NCI-H226 (cell line): Measurements from ENCODE around the gene NRXN3.

Experiments used
- DNase-seq: peaks from one replicate; pipeline ENCODE4 v3.0.0-alpha.2; 2015

NRXN3 gene

DNA sequence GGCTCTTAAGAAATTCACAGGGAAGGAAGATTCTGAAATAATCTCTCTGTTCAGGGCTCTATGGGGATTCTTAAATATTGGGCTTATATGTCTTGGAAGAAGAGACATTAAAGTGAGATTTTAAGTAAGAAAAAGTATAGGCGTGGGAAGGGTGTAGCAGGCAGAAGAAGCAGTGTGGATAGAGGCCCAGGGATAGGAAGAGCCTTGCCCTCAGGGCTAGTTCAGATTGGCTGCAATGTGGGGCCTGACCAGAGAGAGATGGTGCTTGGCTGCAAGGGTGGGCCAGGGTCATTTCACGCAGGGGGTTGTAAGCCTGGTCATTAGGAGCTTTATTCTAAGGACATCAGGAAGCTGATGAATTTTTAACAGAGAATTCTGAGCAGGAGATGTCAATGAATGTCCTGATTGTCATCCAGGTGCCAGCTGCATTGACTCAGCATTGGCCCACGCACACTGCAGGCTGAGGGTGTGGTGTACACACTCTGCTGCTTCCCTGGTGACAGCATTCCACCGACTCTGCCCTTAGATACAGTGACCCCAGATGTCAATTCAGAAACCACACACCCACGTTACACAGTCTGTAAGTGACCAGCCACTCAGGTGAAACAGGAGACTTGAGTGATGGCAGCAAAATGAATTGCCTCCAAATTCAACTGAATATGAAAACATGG, 582.5 kb downstream of the NRXN3 start:
- DNase-seq: no peak

DNA sequence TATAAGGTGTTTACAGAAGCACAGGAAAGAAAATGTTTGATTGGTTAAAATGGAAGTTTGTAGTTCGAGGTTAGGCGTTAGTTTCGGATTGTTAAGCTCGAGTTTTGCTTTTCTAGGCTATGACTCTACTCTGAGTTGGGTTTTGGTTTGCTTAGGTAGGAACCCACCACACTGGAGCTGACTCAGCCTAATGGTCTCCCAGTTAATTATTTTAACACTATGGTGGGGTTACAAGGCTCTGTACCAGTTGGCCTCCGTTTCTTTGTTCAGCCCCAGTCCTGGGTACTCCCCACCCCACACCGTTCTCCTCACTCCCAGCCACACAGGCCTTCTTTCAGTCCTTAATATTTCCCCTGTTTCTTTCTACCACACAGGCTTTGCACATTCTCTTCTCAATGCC, 583.9 kb downstream of the NRXN3 start:
- DNase-seq: no peak

DNA sequence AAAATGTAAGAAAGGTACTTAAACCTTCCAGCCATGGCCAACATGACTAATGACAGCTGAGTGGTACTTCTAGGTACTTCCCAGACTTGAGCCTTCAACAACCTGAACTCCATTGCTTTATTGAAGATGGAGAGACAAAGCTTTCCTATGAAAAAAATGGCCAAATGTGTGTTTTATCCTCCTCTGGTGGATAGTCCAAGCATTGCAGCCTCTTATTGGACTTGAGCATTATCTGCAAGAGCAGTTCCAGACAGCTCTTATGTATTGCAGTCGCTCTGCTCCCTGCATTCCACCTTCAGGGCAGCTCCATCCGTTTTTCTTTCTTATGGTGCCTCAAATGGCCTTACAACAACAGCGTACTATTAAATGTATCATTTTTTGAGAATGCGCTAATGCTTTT, 588.2 kb downstream of the NRXN3 start:
- DNase-seq: no peak

DNA sequence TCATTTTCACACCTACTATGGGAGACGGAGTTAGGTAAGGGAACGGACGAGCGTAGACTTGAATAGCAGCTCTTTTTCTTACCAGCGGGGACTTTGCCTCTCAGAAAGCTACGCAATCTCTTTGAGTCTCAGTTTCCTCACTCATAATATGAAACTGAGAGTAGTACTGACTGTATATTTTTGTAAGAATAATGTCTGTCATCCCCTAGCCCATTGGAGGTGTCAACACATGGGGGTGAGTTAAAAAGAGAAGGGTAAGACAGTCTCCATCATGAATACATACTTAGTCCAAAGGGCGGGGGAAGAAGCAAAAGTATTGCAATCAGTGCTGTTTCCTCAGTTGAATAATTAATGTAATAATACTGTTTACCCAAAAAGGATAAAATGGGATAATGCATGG, 592.2 kb downstream of the NRXN3 start:
- no peak for DNase-seq

DNA sequence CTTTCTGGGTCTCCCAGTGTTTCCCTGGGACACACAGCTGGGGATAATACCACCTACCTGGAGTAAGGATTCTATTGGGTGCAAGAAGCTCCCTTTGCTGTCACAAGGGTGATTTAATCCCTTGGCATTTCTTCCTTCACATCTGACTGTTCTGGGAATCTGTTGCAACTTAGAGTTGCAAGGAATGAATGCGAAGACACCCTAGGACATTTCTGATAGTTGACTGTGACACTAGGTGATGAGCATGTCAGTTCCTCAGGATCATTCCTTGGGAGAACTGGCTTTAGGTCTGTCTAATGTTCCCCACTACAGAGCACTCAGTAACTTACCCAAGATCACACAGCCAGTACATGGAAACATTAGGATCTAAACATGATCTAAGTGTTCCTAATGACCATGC, 593.6 kb downstream of the NRXN3 start:
- no peak for DNase-seq

DNA sequence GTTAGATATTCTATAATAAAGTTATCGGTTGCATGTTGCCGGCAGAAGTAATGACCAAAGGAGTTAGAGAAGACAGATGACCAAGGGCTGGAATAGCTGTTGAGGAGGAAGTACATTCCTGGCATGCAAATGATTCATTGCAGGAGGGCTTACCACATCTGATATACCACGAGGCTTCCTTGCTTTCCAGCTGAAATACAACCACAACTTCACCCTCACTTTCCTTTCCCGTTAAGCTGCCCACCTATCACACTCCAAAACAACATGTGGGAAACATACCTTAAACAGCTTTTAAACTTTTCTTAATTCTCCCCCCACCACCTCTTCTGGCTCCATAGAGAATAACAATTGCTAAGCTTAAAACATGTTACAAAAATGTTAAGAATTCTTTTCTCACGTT, 594.1 kb downstream of the NRXN3 start:
- DNase-seq: no peak

DNA sequence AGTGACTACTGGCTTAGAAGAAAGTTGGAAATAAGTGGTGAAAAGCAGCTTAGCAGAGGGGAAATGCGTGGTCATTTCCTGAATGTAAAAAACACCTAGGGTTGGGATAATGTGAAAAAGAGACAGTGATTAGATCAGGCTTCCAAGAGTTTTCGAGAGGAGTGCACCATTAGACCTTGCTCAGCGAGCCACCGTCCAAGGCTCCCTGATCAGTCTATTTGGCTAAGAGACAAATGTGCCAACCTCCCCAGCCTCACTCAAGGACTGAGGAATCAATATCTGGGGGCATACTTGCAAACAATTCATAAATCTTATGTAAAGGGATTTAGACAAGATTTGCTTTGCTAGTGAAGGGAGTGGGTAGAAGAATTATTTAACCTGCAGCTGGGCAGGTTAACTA, 594.5 kb downstream of the NRXN3 start:
- no peak for DNase-seq

DNA sequence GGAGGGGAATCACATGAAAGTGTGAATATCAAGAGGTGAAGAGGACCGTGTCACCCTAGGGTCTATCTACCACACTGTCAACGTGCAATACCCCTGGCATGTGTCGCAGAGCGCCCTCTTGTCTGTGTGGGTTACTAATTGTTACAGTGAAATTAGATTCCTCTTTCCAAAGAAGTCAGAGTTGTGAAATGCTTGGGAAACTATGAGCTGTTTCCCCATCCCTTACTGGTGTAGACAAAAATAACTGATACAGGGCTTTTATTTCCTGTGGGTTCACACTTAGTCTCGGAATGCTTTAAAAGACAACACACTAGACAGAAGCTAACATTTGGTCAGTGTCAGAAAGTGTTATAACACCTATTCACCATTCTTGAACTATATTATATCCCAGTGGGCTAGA, 597.3 kb downstream of the NRXN3 start:
- no peak for DNase-seq

DNA sequence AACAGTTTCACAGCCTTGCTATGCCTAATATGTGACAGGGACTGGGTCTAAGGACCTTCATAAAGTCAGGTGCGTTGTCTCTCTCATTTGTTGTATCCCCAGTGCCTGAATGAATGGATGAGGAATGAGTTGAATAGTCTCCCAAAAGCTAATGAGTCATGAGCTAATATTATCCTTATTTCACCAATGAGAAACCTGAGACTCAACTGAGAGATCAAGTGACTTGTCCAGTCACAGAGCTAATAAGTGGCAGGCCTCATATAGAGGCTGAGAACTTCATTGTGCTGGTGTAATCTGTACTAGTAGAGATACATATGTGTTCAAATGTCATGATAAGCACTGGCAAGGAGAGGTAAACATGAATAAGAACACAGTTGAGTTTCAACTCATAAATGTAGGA, 612.4 kb downstream of the NRXN3 start:
- no peak for DNase-seq

DNA sequence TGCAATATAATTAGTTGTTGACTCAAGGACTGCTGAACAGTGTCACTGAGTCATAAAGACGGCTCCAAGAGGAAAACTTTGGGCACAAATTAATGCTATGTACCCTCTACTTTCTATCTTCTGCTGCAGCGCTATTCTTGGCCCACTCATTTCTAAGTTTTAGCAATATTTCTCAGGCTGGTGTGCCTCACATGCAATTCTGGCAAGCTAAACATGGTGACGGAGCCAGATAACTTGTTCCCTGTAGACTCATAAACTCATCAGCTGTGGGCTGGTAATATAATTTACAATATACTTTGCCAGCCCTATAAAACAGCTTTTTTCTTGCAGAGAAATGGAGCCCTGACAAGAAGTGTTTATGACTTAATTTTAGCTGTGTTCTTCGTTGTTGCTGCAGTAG, 615.1 kb downstream of the NRXN3 start:
- no peak for DNase-seq

DNA sequence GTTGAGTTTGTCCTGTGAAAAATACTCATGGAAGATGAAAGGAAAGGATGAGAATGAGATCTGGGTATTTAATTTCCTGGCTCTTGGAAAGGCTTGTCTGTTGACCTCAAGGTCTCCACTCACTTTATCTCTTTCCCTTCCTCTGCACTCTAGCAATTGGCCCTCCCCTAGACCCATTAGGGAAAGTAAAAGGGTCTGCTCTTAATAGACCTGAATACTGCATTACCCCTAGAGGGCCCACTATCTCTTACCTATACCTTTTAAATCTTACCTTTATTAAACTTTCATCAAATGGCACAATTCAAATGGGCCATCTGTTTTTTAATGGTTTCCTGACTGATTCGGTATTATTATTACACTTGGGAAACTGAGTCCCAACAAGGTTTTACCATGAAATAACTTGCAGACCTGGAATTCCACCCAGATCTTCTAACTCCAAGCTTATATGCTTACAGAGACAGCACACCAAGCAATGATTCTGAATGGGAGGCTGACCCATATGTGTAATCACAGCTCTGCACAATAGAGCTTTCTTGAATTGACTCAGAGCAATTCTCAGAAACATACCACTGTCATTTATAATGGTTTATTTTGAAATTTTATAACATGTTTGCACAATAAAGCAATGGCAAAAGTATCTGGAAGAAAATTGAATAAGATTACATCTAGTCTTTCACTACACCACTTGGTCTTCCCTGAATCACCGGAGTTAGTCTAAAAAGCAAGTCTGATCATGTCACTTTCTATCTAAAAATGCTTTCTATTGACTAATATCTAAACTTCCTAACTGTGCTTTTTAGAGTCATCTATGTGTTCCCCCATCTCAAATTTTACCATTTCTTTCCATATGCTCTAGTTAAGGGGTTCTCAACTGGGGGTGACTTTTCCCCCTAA, 618.5 kb downstream of the NRXN3 start:
- no peak for DNase-seq

DNA sequence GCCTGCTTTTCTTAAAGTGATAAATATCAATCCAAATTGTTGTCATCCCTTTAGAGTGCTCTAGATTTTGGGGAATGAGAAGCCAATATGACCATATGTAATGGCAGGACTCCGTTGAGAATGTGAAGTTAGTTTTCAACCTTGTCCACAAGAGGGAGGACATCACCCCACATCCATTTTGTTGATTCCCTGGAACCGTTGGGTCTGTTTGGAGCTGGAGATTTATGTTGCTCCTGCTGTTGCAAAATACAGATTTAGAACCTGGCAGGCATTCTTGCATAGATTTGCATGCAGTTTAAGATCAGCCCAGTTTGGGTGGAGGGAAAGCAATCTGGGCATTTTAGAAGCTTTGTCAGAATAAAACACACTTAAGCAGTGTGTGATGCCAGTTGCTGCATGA, 620.1 kb downstream of the NRXN3 start:
- DNase-seq: no peak

DNA sequence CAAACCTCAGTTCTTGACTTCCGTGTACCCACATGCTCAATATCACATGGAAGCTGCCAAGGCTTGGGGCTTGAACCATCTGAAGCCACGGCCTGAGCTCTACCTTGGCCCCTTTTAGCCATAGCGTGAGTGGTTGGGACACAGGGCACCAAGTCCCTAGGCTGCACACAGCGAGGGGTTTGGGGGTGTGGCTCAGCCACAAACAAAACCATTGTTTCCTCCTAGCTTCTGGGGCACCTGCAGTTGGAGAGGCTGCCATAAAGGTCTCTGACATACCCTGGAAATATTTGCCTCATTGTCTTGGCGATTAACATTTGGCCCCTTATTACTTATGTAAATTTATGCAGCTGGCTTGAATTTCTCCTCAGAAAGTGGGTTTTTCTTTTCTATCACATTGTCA, 628.6 kb downstream of the NRXN3 start:
- DNase-seq: no peak

DNA sequence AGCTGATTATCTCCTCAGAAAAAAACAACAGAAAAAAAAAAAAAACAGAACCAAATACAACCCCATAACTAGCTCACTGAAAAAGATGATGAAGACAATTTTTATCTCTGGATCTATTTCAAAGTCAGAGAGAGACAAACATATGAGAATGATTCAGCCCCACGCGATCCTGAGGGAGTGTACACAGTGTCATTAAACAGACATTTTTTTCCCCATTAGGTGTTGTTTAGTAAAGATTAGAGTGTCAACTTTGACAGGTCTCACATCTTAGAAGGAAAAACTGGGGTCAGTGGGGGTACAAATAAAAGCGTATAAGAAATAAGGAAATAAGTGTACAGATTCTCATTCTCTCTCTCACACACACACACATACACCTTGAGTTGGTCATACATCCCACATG, 635.4 kb downstream of the NRXN3 start:
- DNase-seq: no peak

DNA sequence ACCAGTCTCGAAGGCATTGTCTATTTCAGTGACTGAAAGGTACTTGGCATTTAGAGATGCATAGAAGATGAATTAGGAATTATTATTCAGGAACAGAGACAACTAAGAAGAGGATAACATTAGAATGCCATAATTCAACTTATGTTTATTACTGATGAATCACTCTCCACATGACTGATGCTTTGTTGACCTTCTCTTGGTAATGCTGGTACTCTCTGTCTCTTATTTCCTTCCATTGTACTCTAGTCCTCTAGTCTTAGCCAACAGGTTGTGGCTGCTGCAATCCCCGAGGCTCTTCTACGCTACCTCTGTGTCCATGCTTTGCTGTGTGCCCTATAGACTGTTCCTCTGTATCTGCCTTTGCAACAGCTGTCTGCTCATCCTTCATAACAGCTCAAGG, 652.9 kb downstream of the NRXN3 start:
- DNase-seq: no peak

DNA sequence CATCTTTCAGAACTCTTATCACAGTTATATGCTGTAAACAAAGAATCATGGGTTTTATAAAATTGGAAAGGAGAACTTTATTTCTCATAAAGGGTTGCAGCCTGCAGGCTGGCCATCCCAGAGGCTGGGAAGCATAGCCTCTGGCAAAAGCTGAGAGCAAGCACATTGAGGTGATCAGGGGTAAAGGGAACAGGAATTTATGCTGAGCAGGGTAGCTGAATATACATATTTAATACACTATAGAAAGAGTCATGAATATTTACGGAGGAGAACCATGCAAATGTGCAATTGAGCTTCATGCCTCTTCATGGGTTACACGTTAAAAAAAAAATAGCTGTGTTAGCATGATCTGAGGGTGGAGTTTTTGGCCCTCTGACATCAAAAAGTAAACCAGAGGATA, 653.3 kb downstream of the NRXN3 start:
- DNase-seq: no peak

DNA sequence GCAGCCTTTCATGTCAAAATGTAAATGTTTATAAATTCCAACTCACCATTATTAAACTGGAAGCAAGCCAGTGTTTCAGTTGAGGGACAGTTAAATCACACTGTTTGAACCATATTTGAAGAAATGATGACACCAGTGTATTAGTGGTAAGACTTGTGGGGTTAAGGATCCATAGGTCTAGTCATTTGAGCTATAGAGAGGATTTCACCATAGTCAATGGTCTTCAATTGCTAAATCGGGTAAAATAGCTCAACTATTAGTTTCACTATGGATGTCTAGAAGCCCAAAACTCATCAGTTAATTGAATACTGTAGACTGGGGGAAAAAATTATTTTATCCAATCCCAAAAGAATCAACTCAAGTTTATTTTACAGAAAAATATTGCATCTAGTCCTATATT, 659.1 kb downstream of the NRXN3 start:
- DNase-seq: no peak

DNA sequence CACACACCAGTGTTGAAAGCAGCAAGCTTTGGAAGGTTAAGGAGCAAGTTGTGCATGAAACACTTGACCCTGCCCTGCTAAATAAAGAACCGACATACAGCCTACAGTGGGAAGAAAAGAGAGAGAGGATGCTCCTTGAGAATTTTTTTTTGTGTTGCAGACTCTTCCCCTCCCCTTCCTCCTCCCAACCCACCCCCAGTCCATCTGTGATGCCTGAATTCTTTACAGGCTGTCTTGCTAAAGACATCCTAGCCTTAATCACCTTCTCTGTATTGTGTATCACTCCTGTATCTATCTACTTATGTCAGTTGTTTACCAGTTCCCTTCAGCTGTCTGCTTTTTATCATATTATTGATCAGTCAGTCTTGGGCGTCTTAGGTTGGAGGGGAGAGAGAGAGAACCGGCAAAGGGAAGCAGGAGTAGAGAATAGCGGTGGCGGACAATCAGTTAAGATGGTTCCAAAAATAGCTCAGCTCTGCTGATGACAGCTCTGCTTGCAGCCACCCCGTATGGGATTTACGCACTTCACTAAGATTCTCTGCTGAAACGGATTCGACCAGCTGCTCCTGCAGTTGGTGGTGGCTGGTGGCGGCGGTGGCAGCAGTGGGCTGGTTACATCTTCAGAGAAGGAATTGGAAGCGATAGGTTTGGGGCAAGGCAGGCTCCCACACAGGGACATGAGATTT, 664.7 kb downstream of the NRXN3 start:
- DNase-seq: no peak

DNA sequence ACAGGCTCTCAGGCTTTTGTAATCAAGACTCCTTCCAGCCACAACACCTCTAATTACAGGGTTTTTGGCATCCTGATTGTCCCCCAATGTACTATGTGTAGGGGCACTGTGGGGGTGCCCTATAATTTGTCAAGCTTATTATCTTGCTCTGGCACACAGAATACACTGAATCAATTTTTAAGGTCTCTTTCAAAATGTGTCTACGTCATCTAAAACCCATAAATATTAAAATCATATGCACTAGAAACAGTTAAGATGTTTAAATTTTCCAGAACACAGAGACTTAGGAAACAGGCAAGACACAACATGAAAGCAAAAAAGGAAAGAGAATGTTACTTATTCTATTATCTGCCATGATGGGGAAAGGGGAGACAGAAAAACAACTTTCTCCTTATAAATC, 665.7 kb downstream of the NRXN3 start:
- no peak for DNase-seq

DNA sequence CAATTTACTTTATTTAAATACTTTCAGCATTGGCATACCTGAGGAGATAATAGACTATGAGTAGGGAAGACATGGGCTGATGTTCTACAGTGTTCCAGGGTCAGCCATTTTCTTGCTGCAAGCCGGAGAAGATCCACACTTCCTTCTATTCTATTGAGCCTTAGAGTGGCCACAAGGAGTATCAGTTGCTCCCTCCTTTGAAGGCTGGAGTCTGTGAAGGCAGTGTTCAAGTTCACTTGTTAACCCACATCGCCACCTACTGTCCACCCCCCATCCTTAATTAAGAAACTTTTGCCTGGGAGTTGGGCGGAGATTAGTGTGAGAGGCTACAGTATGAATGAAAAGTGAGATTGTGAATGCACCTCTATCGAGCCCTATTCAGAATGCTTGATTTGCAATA, 666.6 kb downstream of the NRXN3 start:
- peak; percentile 14 for DNase-seq

DNA sequence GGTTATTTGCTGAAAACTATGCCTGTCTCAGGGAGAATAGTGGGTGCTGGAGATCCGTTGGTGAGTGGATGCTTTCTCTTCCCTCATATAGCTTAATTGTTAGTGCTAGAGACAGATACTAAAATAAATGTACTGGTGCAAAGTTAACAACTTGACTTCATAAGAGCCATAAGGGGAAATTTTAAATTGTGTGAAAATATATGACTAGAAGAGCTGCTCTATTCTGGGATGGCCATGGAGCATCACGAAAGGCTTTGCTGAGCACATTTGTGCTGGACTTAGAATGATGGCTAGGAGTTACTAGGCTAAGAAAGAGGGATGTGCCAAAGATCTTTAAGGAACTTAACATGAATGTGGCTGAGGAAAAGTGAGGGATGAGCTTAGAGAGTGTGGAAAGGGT, 668.8 kb downstream of the NRXN3 start:
- DNase-seq: no peak

DNA sequence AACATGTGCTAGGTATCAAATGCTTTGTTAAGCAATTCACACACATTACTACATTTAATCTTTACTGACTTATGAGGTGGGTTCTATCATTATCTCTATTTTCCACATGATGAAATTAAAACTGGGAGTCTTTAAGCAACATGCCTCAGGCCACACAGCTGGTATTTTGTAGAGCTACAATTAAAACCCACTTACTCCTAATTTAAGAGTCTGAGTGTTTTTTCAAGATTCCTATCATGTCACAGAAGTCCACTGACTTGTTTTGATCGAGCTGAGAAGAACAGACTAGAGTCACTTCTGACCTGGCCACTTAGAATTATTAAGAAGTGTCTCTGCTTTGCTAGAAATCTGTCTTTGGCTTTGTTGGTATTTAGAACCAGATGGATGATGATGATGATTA, 670.7 kb downstream of the NRXN3 start:
- DNase-seq: no peak

DNA sequence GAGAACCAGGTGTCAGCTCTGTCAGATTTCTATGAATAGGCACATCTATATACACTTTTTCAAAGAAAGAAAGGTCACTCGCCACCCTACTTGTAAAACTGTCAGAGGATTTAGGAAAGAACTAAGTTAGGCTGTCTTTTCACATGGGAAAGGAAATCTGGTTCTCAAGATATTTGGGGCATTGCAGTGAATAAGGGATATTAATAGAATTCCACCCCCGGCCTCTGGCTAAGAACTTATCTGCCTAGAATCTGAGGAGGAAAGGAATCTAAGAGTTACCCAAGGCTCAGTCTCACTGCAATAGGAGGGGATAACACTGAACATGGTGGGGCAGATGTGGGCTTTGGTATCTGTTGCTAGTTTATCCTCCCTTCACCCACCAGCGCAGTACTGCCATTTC, 677.6 kb downstream of the NRXN3 start:
- DNase-seq: no peak

DNA sequence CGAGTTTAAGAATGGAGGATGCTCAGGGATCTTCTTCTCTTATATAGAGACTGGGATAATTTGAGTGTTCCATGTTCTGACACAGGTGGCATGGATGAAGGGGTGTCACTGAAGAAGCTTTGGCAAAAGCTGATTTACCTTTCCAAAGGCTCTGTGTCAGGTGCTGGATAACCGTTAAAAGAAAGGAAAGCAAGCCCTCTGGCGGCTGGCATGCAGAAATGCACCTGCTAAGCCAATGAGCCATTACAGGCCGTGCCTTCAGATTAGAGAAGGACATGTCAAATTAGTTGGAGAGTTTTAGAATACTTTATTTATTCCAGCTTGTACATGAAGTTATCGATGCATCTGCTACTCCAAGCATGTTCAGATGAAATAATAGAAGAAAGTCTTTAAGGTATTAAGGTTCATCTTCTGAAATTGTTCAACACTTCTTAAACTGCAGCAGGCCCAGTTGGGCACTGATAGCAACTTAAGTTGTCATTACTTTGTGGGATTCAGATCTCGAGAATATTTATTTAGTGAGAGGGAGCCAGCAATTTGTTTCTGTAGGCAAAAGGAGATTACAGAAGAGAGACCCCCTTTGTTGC, 678.2 kb downstream of the NRXN3 start:
- peak; percentile 19 for DNase-seq
